PFSK-1 (cell line): ENCODE results near the gene CLEC1B.

ENCODE experiments used
- TAF1 ChIP-seq: IDR thresholded peaks from 2 replicates; pipeline ENCODE4 v1.6.1; 2012; ENCODE audit warnings: low read length, control low read depth, borderline replicate concordance; ENCODE audit not compliant: insufficient read depth
- TF ChIP-seq, protein P1 (sequence below), 2 experiments: IDR thresholded peaks; 2 replicates each; pipeline versions ENCODE4 v1.6.1 to v1.8.0; 2011 to 2012; ENCODE audit warnings: low read depth in 2 of 2, low read length in 2 of 2, control low read depth in 1 of 2, inconsistent platforms in 1 of 2, mild to moderate bottlenecking in 1 of 2, moderate library complexity in 1 of 2; ENCODE audit not compliant: insufficient read depth in 1 of 2

GRCh38 chr12:9961106-9961505 lies 37.8 kb downstream of the CLEC1B start:
- TF ChIP-seq, protein P1, sequence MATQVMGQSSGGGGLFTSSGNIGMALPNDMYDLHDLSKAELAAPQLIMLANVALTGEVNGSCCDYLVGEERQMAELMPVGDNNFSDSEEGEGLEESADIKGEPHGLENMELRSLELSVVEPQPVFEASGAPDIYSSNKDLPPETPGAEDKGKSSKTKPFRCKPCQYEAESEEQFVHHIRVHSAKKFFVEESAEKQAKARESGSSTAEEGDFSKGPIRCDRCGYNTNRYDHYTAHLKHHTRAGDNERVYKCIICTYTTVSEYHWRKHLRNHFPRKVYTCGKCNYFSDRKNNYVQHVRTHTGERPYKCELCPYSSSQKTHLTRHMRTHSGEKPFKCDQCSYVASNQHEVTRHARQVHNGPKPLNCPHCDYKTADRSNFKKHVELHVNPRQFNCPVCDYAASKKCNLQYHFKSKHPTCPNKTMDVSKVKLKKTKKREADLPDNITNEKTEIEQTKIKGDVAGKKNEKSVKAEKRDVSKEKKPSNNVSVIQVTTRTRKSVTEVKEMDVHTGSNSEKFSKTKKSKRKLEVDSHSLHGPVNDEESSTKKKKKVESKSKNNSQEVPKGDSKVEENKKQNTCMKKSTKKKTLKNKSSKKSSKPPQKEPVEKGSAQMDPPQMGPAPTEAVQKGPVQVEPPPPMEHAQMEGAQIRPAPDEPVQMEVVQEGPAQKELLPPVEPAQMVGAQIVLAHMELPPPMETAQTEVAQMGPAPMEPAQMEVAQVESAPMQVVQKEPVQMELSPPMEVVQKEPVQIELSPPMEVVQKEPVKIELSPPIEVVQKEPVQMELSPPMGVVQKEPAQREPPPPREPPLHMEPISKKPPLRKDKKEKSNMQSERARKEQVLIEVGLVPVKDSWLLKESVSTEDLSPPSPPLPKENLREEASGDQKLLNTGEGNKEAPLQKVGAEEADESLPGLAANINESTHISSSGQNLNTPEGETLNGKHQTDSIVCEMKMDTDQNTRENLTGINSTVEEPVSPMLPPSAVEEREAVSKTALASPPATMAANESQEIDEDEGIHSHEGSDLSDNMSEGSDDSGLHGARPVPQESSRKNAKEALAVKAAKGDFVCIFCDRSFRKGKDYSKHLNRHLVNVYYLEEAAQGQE (IDR thresholded peaks at IDR 0.05; ENCODE audit: insufficient read depth in 1 of 2, low read depth in 2 of 2, low read length in 2 of 2): no peak
- TF ChIP-seq TAF1: no peak
